ENCODE data around the gene ABI3BP. TPM values are rescaled to one million over a fixed set of nuclear protein-coding genes. Genes with fewer than 3 reads are reported as not detected.

ABI3BP gene
- total RNA-seq, 1 experiment from 2014 or later = 23.4 TPM

GRCh38 chr3:100753846-100754245 is 239.4 kb downstream of the ABI3BP start:
- ATAC-seq = no peak
- intact Hi-C loops (cut with micrococcal nuclease) = loop anchor here (1.0 to 5.0 kb wide), 3 partner anchors 238 to 628 kb away; no protein-coding TSS in a partner anchor
- Histone ChIP-seq H3K4me1 (ENCODE audit: insufficient read depth, low read length) (no peaks in the 10 kb centered on the region), H2AFZ (ENCODE audit: low read length) (no peak overlapping the region), H3K36me3 (ENCODE audit: low read depth, low read length) (peaks cover 54% of the 10 kb centered on the region), H3K27ac (ENCODE audit: low read length) (no peak overlapping the region), H4K20me1 (ENCODE audit: low read length) (no peaks in the 10 kb centered on the region), H3K4me2 (ENCODE audit: low read length) (no peak overlapping the region), H3K9me2 (replicated peaks; ENCODE audit: low read length) (no peaks in the 10 kb centered on the region), H3F3A (ENCODE audit: low read length, unreplicated experiment) (no peaks in the 10 kb centered on the region), H3K9me3 (ENCODE audit: low read length) (no peaks in the 10 kb centered on the region), H3K79me2 (ENCODE audit: low read length) (no peaks in the 10 kb centered on the region), H3K9ac (ENCODE audit: low read length) (no peak overlapping the region), H3K4me3 (ENCODE audit: low read length) (no peak overlapping the region), H3K27me3 (ENCODE audit: low read length) (no peaks in the 10 kb centered on the region)
- ChIA-PET CTCF (interaction anchor here (0.6 kb wide), 1 partner anchor 628 kb away, joined by 4 read pairs; no protein-coding TSS in a partner anchor), POLR2A (ENCODE audit: unreplicated experiment) (interaction anchor here (0.6 kb wide), 1 partner anchor 350 kb away, joined by 4 read pairs; no protein-coding TSS in a partner anchor)
- no peak for DNase-seq
- BruUV-seq (replicated peaks) = no TSS peak
- TF ChIP-seq CTCF (conservative IDR thresholded peaks at IDR 0.05; ENCODE audit: low read depth, low read length) (no peak), EZH2 (IDR thresholded peaks at IDR 0.05; ENCODE audit: low read length, unreplicated experiment) (no peak), EZH2phosphoT487 (IDR thresholded peaks at IDR 0.05; ENCODE audit: borderline replicate concordance, low read length) (no peak)

- no peaks in the 10 kb centered on the region for H3F3A ChIP-seq (ENCODE audit: low read length, unreplicated experiment)
- H3K79me2 ChIP-seq (ENCODE audit: low read length) = no peaks in the 10 kb centered on the region
- no peaks in the 10 kb centered on the region for H3K9me3 ChIP-seq (ENCODE audit: low read length)
- no TSS peak for BruUV-seq (replicated peaks)
- H3K4me1 ChIP-seq (ENCODE audit: insufficient read depth, low read length) = no peaks in the 10 kb centered on the region
- no peak overlapping the region for H3K4me2 ChIP-seq (ENCODE audit: low read length)
- DNase-seq (no peak), ATAC-seq (no peak)
- intact Hi-C loops (cut with micrococcal nuclease) = no loop called here
- ChIA-PET CTCF (interaction anchor here (0.6 kb wide), 1 partner anchor 286 kb away, joined by 6 read pairs; no protein-coding TSS in a partner anchor), POLR2A (ENCODE audit: unreplicated experiment) (no interaction called here)
- no peak for TF ChIP-seq EZH2 (IDR thresholded peaks at IDR 0.05; ENCODE audit: low read length, unreplicated experiment)
- no peak for TF ChIP-seq EZH2phosphoT487 (IDR thresholded peaks at IDR 0.05; ENCODE audit: borderline replicate concordance, low read length)
- no peak for TF ChIP-seq CTCF (conservative IDR thresholded peaks at IDR 0.05; ENCODE audit: low read depth, low read length)
- no peaks in the 10 kb centered on the region for H3K9me2 ChIP-seq (replicated peaks; ENCODE audit: low read length)
- no peaks in the 10 kb centered on the region for H4K20me1 ChIP-seq (ENCODE audit: low read length)
- H3K9ac ChIP-seq (ENCODE audit: low read length) = no peak overlapping the region
- H3K27me3 ChIP-seq (ENCODE audit: low read length) = no peaks in the 10 kb centered on the region
- no peak overlapping the region for H3K27ac ChIP-seq (ENCODE audit: low read length)
- H2AFZ ChIP-seq (ENCODE audit: low read length) = no peak overlapping the region
- H3K4me3 ChIP-seq (ENCODE audit: low read length) = no peak overlapping the region
- H3K36me3 ChIP-seq (ENCODE audit: low read depth, low read length) = peaks cover 90% of the 10 kb centered on the region
Measured at GRCh38 chr3:100748967-100749366, 244.3 kb downstream of the ABI3BP start.

- ChIA-PET POLR2A (ENCODE audit: unreplicated experiment) (no interaction called here), CTCF (interaction anchor here (0.6 kb wide), 1 partner anchor 443 kb away, joined by 3 read pairs; no protein-coding TSS in a partner anchor)
- Histone ChIP-seq H2AFZ (ENCODE audit: low read length) (no peak overlapping the region), H3K36me3 (ENCODE audit: low read depth, low read length) (peaks cover 90% of the 10 kb centered on the region), H4K20me1 (ENCODE audit: low read length) (no peaks in the 10 kb centered on the region), H3K9me2 (replicated peaks; ENCODE audit: low read length) (no peaks in the 10 kb centered on the region), H3K4me1 (ENCODE audit: insufficient read depth, low read length) (no peaks in the 10 kb centered on the region), H3K4me2 (ENCODE audit: low read length) (no peak overlapping the region), H3K4me3 (ENCODE audit: low read length) (no peak overlapping the region), H3F3A (ENCODE audit: low read length, unreplicated experiment) (no peaks in the 10 kb centered on the region), H3K27me3 (ENCODE audit: low read length) (no peaks in the 10 kb centered on the region), H3K9me3 (ENCODE audit: low read length) (no peaks in the 10 kb centered on the region), H3K27ac (ENCODE audit: low read length) (no peak overlapping the region), H3K79me2 (ENCODE audit: low read length) (no peaks in the 10 kb centered on the region), H3K9ac (ENCODE audit: low read length) (no peak overlapping the region)
- TSS peak; percentile 54 for BruUV-seq (replicated peaks)
- no peak for DNase-seq
- intact Hi-C loops (cut with micrococcal nuclease) = no loop called here
- no peak for ATAC-seq
- TF ChIP-seq EZH2phosphoT487 (IDR thresholded peaks at IDR 0.05; ENCODE audit: borderline replicate concordance, low read length) = no peak
- no peak for TF ChIP-seq EZH2 (IDR thresholded peaks at IDR 0.05; ENCODE audit: low read length, unreplicated experiment)
- TF ChIP-seq CTCF (conservative IDR thresholded peaks at IDR 0.05; ENCODE audit: low read depth, low read length) = no peak
Measured at GRCh38 chr3:100748220-100748619, 245.0 kb downstream of the ABI3BP start.
